Ishikawa (cell line): ENCODE measurements around the gene KCNN3.

Source experiments
- CEBPB ChIP-seq: IDR thresholded peaks from 2 replicates; pipeline ENCODE4 v1.6.1; 2012
- CREB1 ChIP-seq: IDR thresholded peaks from 2 replicates; pipeline ENCODE4 v1.6.1; 2012; ENCODE audit warnings: low read depth
- EGR1 ChIP-seq: IDR thresholded peaks from 2 replicates; pipeline ENCODE4 v1.6.1; 2012
- EP300 ChIP-seq: IDR thresholded peaks from 2 replicates; pipeline ENCODE4 v1.6.1; 2012; ENCODE audit warnings: borderline replicate concordance
- FOXM1 ChIP-seq: IDR thresholded peaks from 2 replicates; pipeline ENCODE4 v1.6.1; 2012; ENCODE audit warnings: low read depth, borderline replicate concordance
- NFIC ChIP-seq: IDR thresholded peaks from 2 replicates; pipeline ENCODE4 v1.6.1; 2012
- RAD21 ChIP-seq: IDR thresholded peaks from 2 replicates; pipeline ENCODE4 v1.6.1; 2012; ENCODE audit warnings: low read depth
- REST ChIP-seq: IDR thresholded peaks from 2 replicates; pipeline ENCODE4 v1.6.1; 2012; ENCODE audit warnings: low read depth, mild to moderate bottlenecking
- TAF1 ChIP-seq: IDR thresholded peaks from 2 replicates; pipeline ENCODE4 v1.6.1; 2012; ENCODE audit warnings: low read depth, mild to moderate bottlenecking
- TCF12 ChIP-seq: IDR thresholded peaks from 2 replicates; pipeline ENCODE4 v1.6.1; 2012; ENCODE audit warnings: low read depth
- TEAD4 ChIP-seq: IDR thresholded peaks from 2 replicates; pipeline ENCODE4 v1.6.1; 2012
- USF1 ChIP-seq: IDR thresholded peaks from 2 replicates; pipeline ENCODE4 v1.6.1; 2012
- YY1 ChIP-seq: IDR thresholded peaks from 2 replicates; pipeline ENCODE4 v1.6.1; 2012; ENCODE audit warnings: low read depth
- ZBTB7A ChIP-seq: IDR thresholded peaks from 2 replicates; pipeline ENCODE4 v1.6.1; 2012; ENCODE audit warnings: low read depth
- TF ChIP-seq, protein P1 (sequence below): IDR thresholded peaks from 2 replicates; pipeline ENCODE4 v1.6.1; 2012

The KCNN3 gene

DNA sequence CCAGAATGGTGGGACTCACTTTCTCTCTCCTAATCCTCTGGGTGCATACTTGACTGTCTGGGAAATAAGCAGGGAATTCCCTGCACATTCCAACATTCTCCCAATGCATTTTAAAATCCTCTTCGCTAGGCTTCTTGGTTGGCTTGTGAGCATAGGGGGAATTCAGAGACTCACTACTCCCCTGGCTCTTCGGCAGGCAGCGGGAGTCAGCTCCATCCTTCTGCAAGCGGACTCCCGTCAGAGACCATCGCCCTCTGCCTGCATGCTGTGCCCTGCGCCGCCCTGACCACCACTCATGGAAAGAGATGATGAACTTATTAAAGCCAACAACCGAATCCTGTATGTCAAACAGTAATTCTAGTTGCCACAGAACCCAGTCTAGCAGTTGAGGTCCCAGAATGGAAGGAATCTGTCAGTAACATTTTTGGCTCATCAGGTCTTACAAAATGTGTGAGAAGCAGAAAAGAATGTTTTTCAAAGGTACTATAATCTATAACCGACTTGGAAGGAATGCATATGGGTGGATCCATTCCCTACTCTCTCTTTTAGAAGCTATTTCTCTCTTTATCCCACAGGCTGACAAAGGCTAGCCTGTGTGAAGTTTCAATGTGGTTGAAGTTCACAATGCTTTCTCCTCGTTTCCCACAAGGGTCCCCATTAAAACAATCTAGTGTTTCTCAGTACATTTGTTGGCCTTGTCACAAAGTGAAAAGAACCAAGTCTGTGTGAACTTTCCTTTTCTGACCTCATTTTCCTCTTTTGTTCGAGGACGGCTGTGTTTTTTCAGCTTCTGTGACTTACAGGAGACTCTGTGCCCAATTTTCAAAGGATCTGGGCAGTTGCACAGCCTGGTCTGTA lies 143.0 kb downstream of the KCNN3 start:
- TF ChIP-seq NFIC, result no peak
- TF ChIP-seq EP300, result no peak
- TF ChIP-seq CEBPB, result no peak
- no peak for TF ChIP-seq CREB1
- TF ChIP-seq, protein P1, sequence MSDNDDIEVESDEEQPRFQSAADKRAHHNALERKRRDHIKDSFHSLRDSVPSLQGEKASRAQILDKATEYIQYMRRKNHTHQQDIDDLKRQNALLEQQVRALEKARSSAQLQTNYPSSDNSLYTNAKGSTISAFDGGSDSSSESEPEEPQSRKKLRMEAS, result no peak
- no peak for TF ChIP-seq RAD21
- no peak for TF ChIP-seq EGR1
- no peak for TF ChIP-seq YY1
- TF ChIP-seq ZBTB7A, result no peak
- TF ChIP-seq TEAD4, result no peak
- no peak for TF ChIP-seq TAF1
- no peak for TF ChIP-seq FOXM1
- TF ChIP-seq TCF12, result no peak
- no peak for TF ChIP-seq USF1
- TF ChIP-seq REST, result no peak

- TF ChIP-seq FOXM1, result no peak
- no peak for TF ChIP-seq NFIC
- TF ChIP-seq REST, result no peak
- TF ChIP-seq TCF12, result no peak
- TF ChIP-seq CEBPB, result no peak
- TF ChIP-seq ZBTB7A, result no peak
- TF ChIP-seq YY1, result no peak
- TF ChIP-seq, protein P1, result no peak
- TF ChIP-seq EGR1, result no peak
- TF ChIP-seq EP300, result no peak
- TF ChIP-seq TAF1, result no peak
- TF ChIP-seq CREB1, result no peak
- no peak for TF ChIP-seq USF1
- TF ChIP-seq RAD21, result no peak
Measured at GRCh38 chr1:154726443-154726842, 143.6 kb downstream of the KCNN3 start.

- TF ChIP-seq EP300 (no peak), TAF1 (no peak)
- TF ChIP-seq, protein P1, result no peak
Measured at GRCh38 chr1:154725865-154726264, 144.2 kb downstream of the KCNN3 start.

DNA sequence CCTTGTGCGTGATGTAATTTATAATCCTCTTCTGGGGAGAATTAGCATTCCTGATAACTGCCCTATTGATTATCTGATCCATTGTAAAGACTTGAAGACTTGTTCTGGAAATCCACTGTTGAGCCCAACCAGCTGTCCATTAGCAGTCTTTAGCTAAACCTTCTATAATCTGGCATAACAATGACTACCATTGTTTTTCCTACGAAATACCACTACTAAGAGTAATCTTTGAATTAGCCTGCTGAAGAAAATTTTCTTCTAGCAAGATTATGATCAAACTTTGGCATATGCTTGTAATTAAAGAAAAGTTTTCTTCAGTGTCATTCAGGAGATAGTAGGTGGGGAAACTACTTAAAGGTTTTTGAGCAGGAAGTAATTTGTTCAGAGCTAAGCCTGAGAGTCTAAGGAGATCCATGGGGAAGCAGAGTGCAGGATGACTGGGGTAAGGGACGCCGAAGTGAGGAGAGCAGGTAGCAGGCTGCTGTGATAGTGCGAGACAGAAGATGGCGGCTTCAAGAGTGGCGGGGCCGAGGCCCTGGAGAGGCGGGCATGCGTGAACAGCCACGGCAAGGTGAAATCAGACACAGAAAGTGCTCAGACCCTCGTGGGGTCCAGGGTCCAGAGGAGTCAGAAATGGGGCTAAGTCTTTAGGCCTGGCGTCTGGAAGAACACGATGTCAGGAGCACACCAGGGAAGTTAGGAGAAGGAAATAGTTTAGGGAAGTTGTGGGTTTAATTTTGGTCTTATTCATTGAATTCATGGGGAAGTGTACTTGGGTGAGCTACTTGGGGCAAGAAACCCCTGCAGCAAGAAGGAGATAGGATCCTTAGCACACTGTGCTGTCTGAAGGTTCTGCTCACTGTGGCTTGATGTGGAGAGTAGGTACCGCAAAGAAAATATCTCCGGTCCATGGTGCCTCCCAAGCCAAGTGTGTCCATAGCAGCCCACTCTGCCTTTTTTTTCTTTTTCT lies 149.5 kb downstream of the KCNN3 start:
- TF ChIP-seq FOXM1, result no peak
- TF ChIP-seq CREB1, result no peak
- no peak for TF ChIP-seq YY1
- no peak for TF ChIP-seq CEBPB
- TF ChIP-seq ZBTB7A, result no peak
- no peak for TF ChIP-seq TCF12
- no peak for TF ChIP-seq USF1
- TF ChIP-seq, protein P1, result no peak
